ENCODE measurements around the gene PEX16.

PEX16 gene

GRCh38 chr11:45896422-45896984 is 21.2 kb downstream of the PEX16 start:
- no peak for DNase-seq

GRCh38 chr11:45895553-45896259 is 22.0 kb downstream of the PEX16 start:
- no peak for DNase-seq

GRCh38 chr11:45894555-45895247 is 23.0 kb downstream of the PEX16 start:
- DNase-seq = no peak

GRCh38 chr11:45892856-45893255 is 24.8 kb downstream of the PEX16 start:
- no peak for DNase-seq

GRCh38 chr11:45890886-45891550 is 26.7 kb downstream of the PEX16 start:
- no peak for DNase-seq

- no peak for DNase-seq
These were observed 27.7 kb downstream of the PEX16 start for GRCh38 chr11:45889966-45890365.

GRCh38 chr11:45889555-45889954 is 28.1 kb downstream of the PEX16 start:
- no peak for DNase-seq

- DNase-seq = no peak
These were observed 30.1 kb downstream of the PEX16 start for GRCh38 chr11:45887587-45887986.

- no peak for DNase-seq
These were observed 30.7 kb downstream of the PEX16 start for GRCh38 chr11:45886816-45887520.

GRCh38 chr11:45885921-45886721 is 31.6 kb downstream of the PEX16 start:
- DNase-seq = no peak

- DNase-seq = peak; percentile 66
These were observed 32.3 kb downstream of the PEX16 start, which contains the start of gene MAPK8IP1 for GRCh38 chr11:45885274-45885920. MAPK8IP1 (plus strand) TSS chr11:45885651; CDS start chr11:45885821, 170 bp downstream.

GRCh38 chr11:45884596-45885185 is 33.0 kb downstream of the PEX16 start:
- no peak for DNase-seq

- DNase-seq = no peak
These were observed 35.8 kb downstream of the PEX16 start for GRCh38 chr11:45881708-45882368.

- no peak for DNase-seq
These were observed 36.7 kb downstream of the PEX16 start for GRCh38 chr11:45880772-45881570.

GRCh38 chr11:45879803-45880686 is 37.6 kb downstream of the PEX16 start:
- no peak for DNase-seq

- DNase-seq = no peak
These were observed 39.8 kb downstream of the PEX16 start for GRCh38 chr11:45877845-45878244.

- DNase-seq = no peak
These were observed 40.5 kb downstream of the PEX16 start for GRCh38 chr11:45877221-45877620.

- DNase-seq = no peak
These were observed 41.3 kb downstream of the PEX16 start for GRCh38 chr11:45876401-45876800.

All from CD4-positive, alpha-beta T cell treated with Interleukin-17A for 1 hour (primary cell).